ENCODE results near the gene GATB.

GATB gene

GRCh38 chr4:151657896-151658295 is 102.9 kb downstream of the GATB start:
- in situ Hi-C loops (cut with MboI; ENCODE audit: low sequenced_read_pairs): no loop called here

GRCh38 chr4:151656058-151656457 is 104.7 kb downstream of the GATB start:
- in situ Hi-C loops (cut with MboI; ENCODE audit: low sequenced_read_pairs): no loop called here

- in situ Hi-C loops (cut with MboI; ENCODE audit: low sequenced_read_pairs): no loop called here
Measured at GRCh38 chr4:151653548-151653918, 107.3 kb downstream of the GATB start.

- in situ Hi-C loops (cut with MboI; ENCODE audit: low sequenced_read_pairs): no loop called here
Measured at GRCh38 chr4:151652841-151653547, 107.8 kb downstream of the GATB start.

GRCh38 chr4:151651496-151651895 is 109.3 kb downstream of the GATB start:
- in situ Hi-C loops (cut with MboI; ENCODE audit: low sequenced_read_pairs): no loop called here

- in situ Hi-C loops (cut with MboI; ENCODE audit: low sequenced_read_pairs): no loop called here
Measured at GRCh38 chr4:151649479-151649878, 111.3 kb downstream of the GATB start.

- in situ Hi-C loops (cut with MboI; ENCODE audit: low sequenced_read_pairs): no loop called here
Measured at GRCh38 chr4:151646322-151646721, 114.5 kb downstream of the GATB start.

- in situ Hi-C loops (cut with MboI; ENCODE audit: low sequenced_read_pairs): no loop called here
Measured at GRCh38 chr4:151644622-151645021, 116.2 kb downstream of the GATB start.

- in situ Hi-C loops (cut with MboI; ENCODE audit: low sequenced_read_pairs): no loop called here
Measured at GRCh38 chr4:151643564-151643963, 117.2 kb downstream of the GATB start.

GRCh38 chr4:151641983-151642382 is 118.8 kb downstream of the GATB start:
- in situ Hi-C loops (cut with MboI; ENCODE audit: low sequenced_read_pairs): no loop called here

GRCh38 chr4:151641167-151641566 is 119.6 kb downstream of the GATB start:
- in situ Hi-C loops (cut with MboI; ENCODE audit: low sequenced_read_pairs): no loop called here

- in situ Hi-C loops (cut with MboI; ENCODE audit: low sequenced_read_pairs): no loop called here
Measured at GRCh38 chr4:151640381-151640780, 120.4 kb downstream of the GATB start.

GRCh38 chr4:151638295-151638858 is 122.4 kb downstream of the GATB start:
- in situ Hi-C loops (cut with MboI; ENCODE audit: low sequenced_read_pairs): no loop called here

GRCh38 chr4:151631349-151631748 is 129.5 kb downstream of the GATB start:
- in situ Hi-C loops (cut with MboI; ENCODE audit: low sequenced_read_pairs): no loop called here

- in situ Hi-C loops (cut with MboI; ENCODE audit: low sequenced_read_pairs): no loop called here
Measured at GRCh38 chr4:151629097-151629783, 131.6 kb downstream of the GATB start.

GRCh38 chr4:151628001-151628608 is 132.7 kb downstream of the GATB start:
- in situ Hi-C loops (cut with MboI; ENCODE audit: low sequenced_read_pairs): no loop called here

GRCh38 chr4:151627491-151627890 is 133.3 kb downstream of the GATB start:
- in situ Hi-C loops (cut with MboI; ENCODE audit: low sequenced_read_pairs): no loop called here

GRCh38 chr4:151626751-151627150 is 134.1 kb downstream of the GATB start:
- in situ Hi-C loops (cut with MboI; ENCODE audit: low sequenced_read_pairs): no loop called here

GRCh38 chr4:151626228-151626627 is 134.6 kb downstream of the GATB start:
- in situ Hi-C loops (cut with MboI; ENCODE audit: low sequenced_read_pairs): no loop called here

- in situ Hi-C loops (cut with MboI; ENCODE audit: low sequenced_read_pairs): no loop called here
Measured at GRCh38 chr4:151624626-151625565, 135.9 kb downstream of the GATB start.
